ENCODE data around the gene ELP2.

DNA sequence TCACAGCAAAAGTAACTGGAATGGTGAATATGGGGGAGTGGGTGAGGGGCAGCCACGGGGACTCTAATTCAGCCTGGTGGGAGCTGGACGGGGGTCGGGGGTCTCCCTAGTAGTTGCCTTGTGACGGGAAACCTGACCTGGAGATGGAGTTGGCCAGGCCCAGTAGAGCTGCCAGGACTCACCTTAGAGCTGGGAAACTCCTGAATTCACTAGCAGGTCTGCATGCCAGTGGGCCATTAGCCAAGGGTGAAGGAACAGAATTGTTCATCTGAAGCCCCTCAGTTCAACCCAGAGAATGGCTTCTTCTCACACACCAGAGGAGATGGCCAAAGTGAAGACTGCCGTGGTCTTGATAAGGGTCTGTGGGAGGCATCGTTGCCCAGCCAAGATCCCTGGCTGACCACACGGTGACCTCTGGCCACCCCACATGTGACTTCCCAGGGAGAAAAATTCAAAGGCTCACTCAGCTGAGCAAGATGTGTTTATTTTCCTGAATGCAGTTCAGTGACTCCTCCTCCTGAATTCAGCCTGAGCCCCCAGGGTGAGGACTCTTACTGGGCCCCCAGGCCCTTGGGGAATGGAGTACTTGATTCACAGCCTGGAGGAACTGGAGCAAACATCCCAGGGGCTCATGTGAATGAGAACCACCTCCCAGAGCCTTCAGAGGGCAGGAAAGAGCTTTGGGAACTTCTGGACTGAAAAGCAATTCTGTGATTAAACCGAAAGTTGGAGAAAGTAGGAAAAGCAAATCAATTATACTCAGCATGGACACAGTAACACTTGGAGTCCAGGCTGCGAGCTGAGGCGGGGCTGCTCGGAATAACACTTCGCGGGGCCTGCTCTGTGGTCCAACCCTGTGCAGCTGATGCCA, 82.8 kb downstream of the ELP2 start:
- TF ChIP-seq, protein P1, sequence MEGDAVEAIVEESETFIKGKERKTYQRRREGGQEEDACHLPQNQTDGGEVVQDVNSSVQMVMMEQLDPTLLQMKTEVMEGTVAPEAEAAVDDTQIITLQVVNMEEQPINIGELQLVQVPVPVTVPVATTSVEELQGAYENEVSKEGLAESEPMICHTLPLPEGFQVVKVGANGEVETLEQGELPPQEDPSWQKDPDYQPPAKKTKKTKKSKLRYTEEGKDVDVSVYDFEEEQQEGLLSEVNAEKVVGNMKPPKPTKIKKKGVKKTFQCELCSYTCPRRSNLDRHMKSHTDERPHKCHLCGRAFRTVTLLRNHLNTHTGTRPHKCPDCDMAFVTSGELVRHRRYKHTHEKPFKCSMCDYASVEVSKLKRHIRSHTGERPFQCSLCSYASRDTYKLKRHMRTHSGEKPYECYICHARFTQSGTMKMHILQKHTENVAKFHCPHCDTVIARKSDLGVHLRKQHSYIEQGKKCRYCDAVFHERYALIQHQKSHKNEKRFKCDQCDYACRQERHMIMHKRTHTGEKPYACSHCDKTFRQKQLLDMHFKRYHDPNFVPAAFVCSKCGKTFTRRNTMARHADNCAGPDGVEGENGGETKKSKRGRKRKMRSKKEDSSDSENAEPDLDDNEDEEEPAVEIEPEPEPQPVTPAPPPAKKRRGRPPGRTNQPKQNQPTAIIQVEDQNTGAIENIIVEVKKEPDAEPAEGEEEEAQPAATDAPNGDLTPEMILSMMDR (IDR thresholded peaks at IDR 0.05) = no peak
- no peak for TF ChIP-seq POLR2A (IDR thresholded peaks at IDR 0.05)
